Activated naive CD4-positive, alpha-beta T cell treated with anti-CD3 and anti-CD28 coated beads, Interleukin-2, amount 50 U/mL, for 16 hours (primary cell): ENCODE data around the gene NID1.
"Not testable (repeated sequence)": the region's sequence is repeated elsewhere in the genome, so short reads cannot be mapped to it uniquely, and the experiment has no call there.

Experiments used
- DNase-seq: peaks from one replicate; pipeline ENCODE4 v3.0.0-alpha.2; 2020

NID1 gene

GRCh38 chr1:235995511-235995910 lies 69.4 kb downstream of the NID1 start:
- DNase-seq = no peak

- no peak for DNase-seq
These were observed 71.2 kb downstream of the NID1 start for GRCh38 chr1:235993652-235994051.

GRCh38 chr1:235992868-235993267 lies 72.0 kb downstream of the NID1 start:
- DNase-seq = no peak

- no peak for DNase-seq
These were observed 72.5 kb downstream of the NID1 start for GRCh38 chr1:235992346-235992745.

- no peak for DNase-seq
These were observed 74.5 kb downstream of the NID1 start for GRCh38 chr1:235990330-235990795.

GRCh38 chr1:235989105-235989504 lies 75.8 kb downstream of the NID1 start:
- no peak for DNase-seq

- DNase-seq = no peak
These were observed 78.0 kb downstream of the NID1 start for GRCh38 chr1:235986869-235987268.

GRCh38 chr1:235984041-235984825 lies 80.7 kb downstream of the NID1 start:
- no peak for DNase-seq

- no peak for DNase-seq
These were observed 83.9 kb downstream of the NID1 start for GRCh38 chr1:235980976-235981375.

- DNase-seq = no peak
These were observed 85.1 kb downstream of the NID1 start for GRCh38 chr1:235979716-235980333.

- DNase-seq = no peak
These were observed 85.7 kb downstream of the NID1 start for GRCh38 chr1:235979176-235979575.

- no peak for DNase-seq
These were observed 88.4 kb downstream of the NID1 start for GRCh38 chr1:235976490-235976889.

- DNase-seq = no peak
These were observed 90.3 kb downstream of the NID1 start for GRCh38 chr1:235974616-235975015.

- DNase-seq = not testable (repeated sequence)
These were observed 92.2 kb downstream of the NID1 start for GRCh38 chr1:235972691-235973090.

GRCh38 chr1:235972311-235972689 lies 92.6 kb downstream of the NID1 start:
- no peak for DNase-seq

- DNase-seq = peak; percentile 88
These were observed 93.1 kb downstream of the NID1 start for GRCh38 chr1:235971571-235972310.

GRCh38 chr1:235971020-235971419 lies 93.9 kb downstream of the NID1 start:
- no peak for DNase-seq

- no peak for DNase-seq
These were observed 96.1 kb downstream of the NID1 start for GRCh38 chr1:235968831-235969230.

- not testable (repeated sequence) for DNase-seq
These were observed 98.8 kb downstream of the NID1 start for GRCh38 chr1:235966134-235966533.

GRCh38 chr1:235960809-235961208 lies 104.1 kb downstream of the NID1 start:
- DNase-seq = no peak

- DNase-seq = no peak
These were observed 106.9 kb downstream of the NID1 start for GRCh38 chr1:235958021-235958420.

- no peak for DNase-seq
These were observed 109.1 kb downstream of the NID1 start for GRCh38 chr1:235955777-235956176.
